GF-D8 (cell line): ENCODE results near the gene NKTR.

Source experiments
- DNase-seq: peaks from one replicate; lab custom pipeline; 2025; lab: John Stamatoyannopoulos, UW

NKTR gene

GRCh38 chr3:42696356-42697288 lies 96.1 kb downstream of the NKTR start:
- no peak for DNase-seq

DNA sequence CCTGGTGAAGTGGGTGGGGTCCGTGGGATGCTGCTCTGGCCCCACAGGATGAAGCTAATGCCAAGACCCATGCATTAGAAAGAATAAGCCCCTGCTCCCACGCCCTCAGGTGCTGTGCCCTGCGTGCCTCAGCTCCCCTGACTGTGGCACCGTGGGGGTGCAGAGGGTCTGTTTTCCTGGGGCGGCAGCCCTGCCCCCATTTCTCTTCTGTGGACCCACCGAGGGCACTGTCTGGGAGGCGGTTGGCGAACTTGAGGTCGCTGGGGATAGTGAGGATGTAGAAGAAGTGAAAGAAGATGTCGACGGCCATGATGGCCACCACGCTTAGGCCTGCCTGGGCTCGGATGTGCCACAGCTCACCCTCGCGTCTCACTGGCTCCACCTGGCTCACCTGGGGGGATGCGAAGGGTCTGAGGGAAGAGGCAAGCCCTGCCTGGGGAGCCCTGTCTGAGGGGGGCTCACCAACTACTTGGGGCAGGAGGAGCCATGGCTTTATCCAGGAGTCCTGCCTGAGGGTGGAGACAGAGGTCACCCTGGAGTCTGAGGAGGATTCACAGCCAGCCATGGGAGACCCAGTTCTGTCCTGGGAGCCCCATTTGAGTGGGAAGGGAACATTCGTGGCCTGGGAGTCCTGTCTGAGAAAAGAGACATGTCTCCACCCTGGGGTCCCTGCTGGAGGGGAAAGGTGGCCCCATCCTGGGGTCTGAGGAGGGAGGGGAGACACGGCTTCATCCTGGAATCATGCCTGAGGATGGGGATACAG lies 97.0 kb downstream of the NKTR start:
- no peak for DNase-seq
